Left cardiac atrium (tissue), 4 donors: Measurements from ENCODE around the gene PLXNA2. TPM values are rescaled to one million over a fixed set of nuclear protein-coding genes. Genes with fewer than 3 reads are reported as not detected.

Experiments used
- ATAC-seq, 2 donors: fragments of 200-7000 bp; cut with Tn5 transposase; one replicate each; pipeline ENCODE4 v1.9.1; 2020; ENCODE audit warnings: mild to moderate bottlenecking in 2 of 2, moderate library complexity in 2 of 2
- DNase-seq: peaks from one replicate; pipeline ENCODE4 v3.0.0-alpha.2; 2020
- intact Hi-C, 2 donors: fragments of 100-400 bp; cut with DNase I; formaldehyde crosslinking; loops; one replicate each; pipeline versions ENCODE4 v1.14.1 to v1.15.1; 2022 to 2023
- total RNA-seq, 2 donors: library from RNA; stranded (reverse); fragmentation: NEBNext Ultra II Directional; extraction: Animal tissue kit (Norgen Biotek cat#: 25700); gene quantifications; one replicate each; pipeline ENCODE4 v1.2.1, GENCODE V29; 2021
- donor health status: DM: no; HTN: yes; CAD: no.
- donor health status: DM: no; HTN: yes; CAD: no; lungs with severe emphysema.
- donor health status: DM: yes; HTN: yes; CAD: no.
- donor health status: Dilated cardiomyopathy.

Gene PLXNA2
- total RNA-seq, 2 donors from 2014 or later, result 13.3 to 43.4 TPM

DNA sequence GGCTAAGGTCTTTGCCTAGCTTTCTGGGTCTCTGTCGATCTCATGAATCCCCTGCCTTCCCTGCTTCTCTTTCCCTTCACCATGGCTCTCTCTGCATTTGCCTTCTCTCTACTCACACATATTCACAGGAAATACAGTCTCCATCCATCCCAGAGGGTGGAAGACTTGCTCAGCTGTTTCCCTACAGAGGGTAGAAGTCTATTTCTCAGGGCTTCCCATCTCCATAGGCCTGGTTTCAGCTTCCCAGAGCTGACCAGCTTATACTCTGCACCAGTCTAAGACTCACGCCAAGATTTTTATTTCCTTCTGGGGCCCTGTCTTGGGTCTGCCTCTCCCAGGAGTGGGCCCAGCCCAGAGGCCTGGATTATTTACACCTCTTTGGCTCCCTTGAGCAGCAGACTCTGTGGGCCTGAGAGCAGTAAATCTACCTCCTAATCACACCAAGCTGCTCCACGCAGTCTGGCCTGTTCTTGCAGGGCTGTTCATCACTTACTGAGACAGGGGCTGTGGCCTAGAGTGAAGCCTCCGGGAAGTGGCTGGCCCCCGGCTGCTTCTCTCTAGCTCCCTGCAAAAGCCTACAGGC, 102.5 kb downstream of the PLXNA2 start:
- ATAC-seq, result no peak
- intact Hi-C loops, result no loop called here

DNA sequence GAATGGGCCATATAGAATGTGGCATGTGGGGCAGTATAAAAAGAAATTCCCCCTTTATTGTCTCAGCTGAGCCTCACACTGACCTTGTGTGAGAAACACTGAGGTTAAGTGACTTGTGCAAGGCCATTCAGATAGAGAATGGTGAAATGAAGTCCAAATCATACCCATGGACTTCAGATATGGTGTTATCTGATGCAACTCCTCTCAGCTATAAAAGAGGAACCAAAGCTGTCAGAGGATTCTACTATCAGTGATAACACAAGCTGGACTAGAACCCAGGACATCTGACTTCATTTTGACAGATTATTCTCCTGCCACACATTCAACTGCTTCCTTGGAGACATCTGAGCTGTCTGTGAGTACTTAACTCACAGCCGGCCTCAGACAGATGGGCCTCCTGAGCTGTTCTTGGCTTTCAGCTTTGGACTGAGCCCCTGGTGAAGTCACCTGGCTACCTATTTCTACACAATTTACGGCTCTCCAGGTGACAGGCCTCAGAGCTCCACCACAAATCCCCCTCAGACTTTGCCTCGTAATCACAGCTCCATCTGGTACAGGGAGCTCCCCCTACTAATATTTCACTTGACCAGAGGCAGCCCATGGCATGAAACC, 104.6 kb downstream of the PLXNA2 start:
- DNase-seq (no peak), ATAC-seq (no peak)
- intact Hi-C loops, result loop anchor here in 1 of 2 donors (10.0 kb wide), 1 partner anchor 105 kb away; the partner anchor contains the start of gene PLXNA2

More for the DNA sequence above, 102.5 kb downstream of the PLXNA2 start:
- DNase-seq, result no peak

DNA sequence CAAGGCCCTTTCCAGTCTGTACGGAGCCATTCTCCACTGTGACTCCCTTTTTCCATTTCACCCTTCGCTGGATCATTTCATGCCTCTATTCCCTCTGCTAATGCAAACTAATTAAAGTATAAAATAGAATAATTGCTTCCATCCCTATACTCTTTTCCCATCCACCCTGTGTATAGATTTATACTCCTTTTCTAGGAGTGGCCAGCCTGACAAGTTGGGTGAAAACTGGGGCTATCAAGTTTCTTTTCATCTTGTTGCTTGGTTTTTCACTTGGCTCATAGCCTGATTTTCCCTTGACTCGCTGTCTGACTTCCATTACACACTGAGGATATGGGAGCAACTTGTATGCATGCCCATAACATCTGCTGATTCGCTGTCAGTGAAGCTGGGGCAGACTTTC, 107.0 kb downstream of the PLXNA2 start:
- ATAC-seq, result no peak
- intact Hi-C loops, result loop anchor here (1.0 to 10.0 kb wide), 2 partner anchors 11 to 108 kb away; partner anchors contain the start of gene PLXNA2 (in 1 of the 2)

DNA sequence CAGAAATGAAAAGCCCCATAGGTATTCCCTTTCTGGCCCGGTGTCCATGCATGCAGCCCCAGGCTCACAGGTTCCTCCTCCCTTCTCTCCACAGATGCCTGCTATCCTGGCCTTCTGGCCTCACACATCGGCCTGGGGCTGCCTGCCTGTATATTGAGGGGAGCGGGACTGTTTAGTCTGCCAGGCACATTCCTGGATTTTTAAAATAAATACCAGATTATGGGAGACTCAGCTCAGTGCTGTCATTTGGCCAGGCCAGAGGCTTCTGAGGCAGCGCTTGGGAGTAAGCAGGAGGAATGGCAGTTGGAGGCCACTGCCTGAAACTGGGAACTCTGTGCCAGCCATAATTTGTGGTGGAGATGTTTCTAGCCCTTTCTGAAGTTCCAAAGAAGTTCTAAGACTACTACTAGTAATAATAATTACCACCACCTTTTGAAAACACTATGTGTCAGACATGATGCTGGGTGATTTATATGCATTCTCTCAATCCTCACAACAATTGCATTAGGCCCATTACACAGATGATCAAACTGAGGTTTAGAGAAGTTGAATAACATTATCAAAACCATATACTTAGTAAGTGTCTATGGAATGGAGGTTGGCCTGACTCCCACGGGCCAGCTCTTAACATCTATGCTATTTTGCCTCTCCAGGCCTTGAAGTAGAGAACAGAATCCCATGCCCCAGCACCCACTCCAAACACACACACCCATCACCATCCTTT, 107.6 kb downstream of the PLXNA2 start:
- no peak for ATAC-seq
- intact Hi-C loops, result loop anchor here (1.0 to 10.0 kb wide), 2 partner anchors 12 to 108 kb away; partner anchors contain the start of gene PLXNA2 (in 1 of the 2)
- DNase-seq, result no peak

More for the DNA sequence above, 107.0 kb downstream of the PLXNA2 start:
- DNase-seq, result no peak

DNA sequence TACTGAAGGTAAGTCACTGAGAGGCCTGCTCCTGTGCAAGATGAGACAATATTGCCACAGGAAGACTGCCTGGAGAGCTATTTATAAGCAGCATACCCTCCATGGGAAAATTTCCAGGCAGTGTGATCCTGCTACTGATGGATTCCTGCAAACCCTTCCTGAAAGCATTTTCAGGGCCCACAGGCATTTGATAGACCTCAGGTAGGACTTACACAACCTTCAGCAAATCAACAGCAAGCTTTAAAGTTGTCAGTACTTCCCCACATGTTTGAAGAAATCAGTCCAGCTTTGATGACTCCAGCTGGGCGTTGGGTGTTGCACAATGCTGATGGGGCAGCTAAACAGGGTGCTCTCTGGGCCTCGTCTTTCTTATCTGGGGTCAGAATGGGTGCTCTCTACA, 108.8 kb downstream of the PLXNA2 start:
- DNase-seq, result peak; percentile 44
- intact Hi-C loops, result loop anchor here in 1 of 2 donors (10.0 kb wide), 1 partner anchor 109 kb away; the partner anchor contains the start of gene PLXNA2
- ATAC-seq, result peak; percentile 24 to 65

DNA sequence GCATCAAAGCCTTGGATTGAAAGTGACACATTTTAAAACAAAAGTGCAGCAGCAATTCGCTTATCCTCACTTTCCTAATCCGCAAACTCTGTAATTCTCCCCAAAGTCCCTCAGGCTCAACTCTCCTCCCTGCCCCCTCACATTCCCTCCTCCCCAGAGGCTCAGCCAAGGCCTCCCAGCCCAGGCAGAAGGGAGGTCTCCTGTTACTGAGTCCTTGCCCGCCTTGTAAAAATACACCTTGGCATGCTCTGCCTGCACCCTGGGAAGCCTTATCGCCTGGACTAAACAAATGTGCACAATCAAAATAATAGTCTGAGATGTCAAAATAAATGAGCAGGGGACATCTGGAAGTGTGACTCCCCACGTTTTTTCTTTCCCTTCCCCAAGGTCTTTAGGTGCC, 109.7 kb downstream of the PLXNA2 start:
- no peak for ATAC-seq
- no peak for DNase-seq
- intact Hi-C loops, result loop anchor here (5.0 to 10.0 kb wide), 2 partner anchors 110 to 113 kb away; partner anchors contain the start of gene PLXNA2 (in 1 of the 2)

DNA sequence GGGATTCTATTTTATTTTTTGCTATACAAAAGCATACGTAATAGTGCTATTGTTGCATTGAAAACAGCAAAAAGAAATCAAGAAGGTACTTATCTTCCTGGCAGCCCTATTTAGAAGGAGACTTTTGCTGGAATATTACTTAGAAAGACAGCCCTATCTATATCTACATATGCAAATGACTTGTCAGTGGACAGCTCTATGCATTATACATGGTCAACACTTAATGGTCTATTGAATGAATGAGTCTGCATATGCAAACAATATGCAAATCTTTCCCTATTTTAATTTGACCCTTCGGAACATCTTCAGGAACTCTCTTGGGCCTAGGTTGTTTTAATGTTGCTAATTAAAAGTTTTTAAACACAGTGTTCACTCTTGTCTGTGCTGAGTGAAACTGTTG, 110.8 kb downstream of the PLXNA2 start:
- no peak for ATAC-seq
- intact Hi-C loops, result loop anchor here (5.0 to 10.0 kb wide), 2 partner anchors 111 to 114 kb away; partner anchors contain the start of gene PLXNA2 (in 1 of the 2)
- DNase-seq, result no peak

DNA sequence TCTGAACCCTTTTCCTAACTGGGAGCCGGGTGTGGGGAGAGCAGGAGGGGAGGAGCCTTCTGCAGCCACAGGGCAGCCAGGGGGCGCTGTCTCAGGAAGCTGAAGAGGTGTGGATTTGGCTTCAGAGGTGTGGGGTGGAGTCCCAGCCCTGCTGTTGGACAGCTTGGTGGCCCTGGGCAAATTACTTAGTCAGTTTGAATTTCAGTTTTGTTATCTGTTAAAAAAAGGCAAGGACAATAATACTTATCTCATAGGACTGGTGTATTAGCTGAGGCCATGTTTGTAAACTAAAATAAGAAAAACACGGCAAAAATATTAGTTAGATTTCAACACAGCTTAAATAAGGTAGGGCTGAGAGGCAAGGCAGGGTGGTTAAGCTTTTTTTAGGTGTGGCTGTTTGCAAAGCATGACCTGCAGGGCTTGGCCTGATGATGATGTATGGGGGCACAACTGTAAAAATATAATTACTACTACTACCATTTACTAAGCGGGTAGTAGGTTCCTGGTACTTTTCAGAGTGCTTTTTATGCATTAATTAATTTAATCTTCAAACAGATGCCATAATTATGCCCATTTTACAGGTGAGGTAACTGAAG, 111.8 kb downstream of the PLXNA2 start:
- peak; percentile 85 to 87 for ATAC-seq
- intact Hi-C loops, result loop anchor here (5.0 to 10.0 kb wide), 2 partner anchors 112 to 115 kb away; partner anchors contain the start of gene PLXNA2 (in 1 of the 2)
- peak; percentile 86 for DNase-seq

DNA sequence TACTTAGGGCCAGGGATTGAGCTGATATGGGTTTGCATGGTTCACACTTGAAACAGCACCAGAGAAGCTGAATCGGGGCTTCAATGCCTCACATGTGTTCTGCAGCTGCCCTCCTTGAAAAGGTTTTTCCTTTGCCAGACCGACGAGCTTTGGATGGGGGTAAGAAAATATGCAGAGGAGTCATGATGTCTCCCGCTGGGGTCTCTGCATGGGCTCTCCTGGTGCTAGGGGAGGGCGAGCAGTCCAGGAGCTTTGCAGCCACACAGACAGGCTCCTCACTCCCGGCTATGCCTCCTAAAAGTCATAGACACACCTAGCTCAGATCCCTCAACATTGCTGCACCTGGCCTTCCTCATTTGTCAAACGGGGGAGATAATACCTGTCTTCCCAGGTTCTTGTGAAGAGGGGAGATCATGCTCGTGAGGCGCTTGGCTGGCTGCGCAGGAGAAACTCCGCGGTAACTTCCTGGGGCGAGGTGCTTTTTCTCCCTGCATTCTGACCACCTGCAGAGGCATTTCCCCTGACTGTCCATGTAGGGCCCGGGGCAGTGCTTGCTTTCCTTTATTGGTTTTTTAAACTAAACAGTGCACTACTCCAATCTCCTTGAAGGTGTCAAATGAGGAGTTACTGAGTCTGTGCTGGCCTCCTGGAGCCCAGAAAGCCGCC, 112.4 kb downstream of the PLXNA2 start:
- intact Hi-C loops, result loop anchor here (5.0 to 10.0 kb wide), 2 partner anchors 113 to 116 kb away; partner anchors contain the start of gene PLXNA2 (in 1 of the 2)
- peak in 1 of 2 donors; percentile 15 for ATAC-seq
- DNase-seq, result no peak

DNA sequence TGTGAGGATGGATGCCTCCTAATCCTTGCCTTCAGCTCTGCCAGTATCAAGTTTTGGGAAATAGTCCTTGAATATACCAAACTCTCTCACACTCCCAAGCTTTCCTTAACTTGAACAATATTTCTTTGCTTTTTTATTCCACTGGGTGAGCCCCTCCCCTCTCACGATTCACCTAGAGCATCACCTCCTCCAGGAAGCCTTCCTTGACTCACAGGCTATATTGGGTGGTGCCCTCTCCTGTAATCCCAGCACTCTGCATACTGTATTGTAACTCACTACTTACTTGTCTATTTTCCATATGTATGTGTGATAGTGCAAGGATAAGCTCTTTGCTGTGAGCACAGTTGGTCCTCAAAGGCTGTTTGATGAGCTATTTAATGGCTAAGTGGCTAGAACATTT, 114.7 kb downstream of the PLXNA2 start:
- DNase-seq (no peak), ATAC-seq (no peak)
- intact Hi-C loops, result no loop called here

DNA sequence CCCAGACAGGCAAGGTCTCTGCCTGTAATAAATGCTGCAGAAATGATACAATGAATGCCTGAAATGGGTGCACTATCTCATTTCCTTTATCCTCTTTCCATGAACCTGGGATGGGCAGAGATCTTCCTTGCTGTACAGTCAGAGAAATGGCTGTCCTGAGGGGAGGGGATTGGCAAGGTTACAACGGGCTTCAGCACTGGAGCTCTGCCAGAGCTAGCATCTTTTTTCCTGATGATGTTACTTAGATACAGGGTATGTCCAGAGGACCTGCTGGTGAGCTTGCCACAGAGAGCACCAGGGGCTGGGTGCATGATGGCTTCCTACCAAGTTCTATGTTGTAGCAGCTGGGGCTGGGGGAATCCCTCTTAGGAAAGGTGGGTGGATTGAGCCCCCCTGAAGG, 115.1 kb downstream of the PLXNA2 start:
- intact Hi-C loops, result no loop called here
- DNase-seq (no peak), ATAC-seq (no peak)

DNA sequence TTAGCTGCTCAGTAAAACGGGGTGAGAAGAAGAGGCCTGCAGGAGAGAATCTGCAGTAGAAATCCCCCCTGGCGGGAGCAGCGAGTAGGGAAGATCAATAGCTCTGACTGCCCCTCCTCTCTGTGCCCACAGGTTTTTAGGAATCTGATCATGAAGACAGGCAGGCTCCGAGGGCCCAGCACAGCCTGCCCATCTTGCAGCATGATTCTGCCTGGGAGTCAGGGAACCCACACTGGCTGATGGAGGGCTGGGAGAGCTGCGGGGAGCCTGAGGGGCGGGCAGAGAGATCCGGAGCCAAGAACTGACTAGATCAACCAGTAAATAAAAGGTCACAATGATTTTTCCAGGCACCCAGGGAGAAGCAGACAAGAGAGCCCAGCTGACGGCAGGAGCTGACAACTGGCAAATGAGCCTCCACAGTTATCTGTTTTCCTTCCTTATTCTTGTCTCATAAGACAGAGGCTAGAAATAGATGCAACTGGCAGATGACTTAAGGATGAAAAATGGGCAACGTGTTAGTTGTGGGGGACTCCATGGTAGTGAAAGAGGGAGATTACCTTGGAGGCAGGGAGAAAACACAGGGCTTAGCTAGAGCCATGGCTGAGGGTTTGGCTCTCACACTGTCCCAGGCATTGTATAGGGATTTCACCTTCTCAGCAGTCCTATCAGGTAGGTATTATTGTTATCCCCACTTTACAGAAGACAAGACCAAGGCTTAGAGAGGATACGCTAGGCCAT, 116.2 kb downstream of the PLXNA2 start:
- ATAC-seq (no peak), DNase-seq (no peak)
- intact Hi-C loops, result no loop called here

DNA sequence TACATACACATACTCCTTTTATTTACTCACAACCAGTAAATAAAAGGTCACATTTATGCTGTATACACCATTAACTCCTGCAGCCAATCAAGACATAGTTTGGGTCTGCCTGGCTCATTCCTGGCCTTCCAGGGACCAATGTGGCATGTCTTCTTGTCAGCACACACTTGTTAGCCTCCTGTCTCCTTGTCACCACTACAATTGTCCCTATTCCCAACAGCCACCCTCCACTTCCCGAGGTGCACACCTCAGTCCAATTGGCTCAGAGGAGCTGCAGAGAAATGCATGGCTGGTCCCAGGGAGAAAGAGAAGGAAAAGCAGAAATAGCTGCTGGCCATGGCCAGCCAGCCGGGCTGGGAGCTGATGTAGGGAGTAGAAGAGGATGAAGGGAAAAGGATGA, 116.9 kb downstream of the PLXNA2 start:
- no peak for ATAC-seq
- no peak for DNase-seq
- intact Hi-C loops, result no loop called here

DNA sequence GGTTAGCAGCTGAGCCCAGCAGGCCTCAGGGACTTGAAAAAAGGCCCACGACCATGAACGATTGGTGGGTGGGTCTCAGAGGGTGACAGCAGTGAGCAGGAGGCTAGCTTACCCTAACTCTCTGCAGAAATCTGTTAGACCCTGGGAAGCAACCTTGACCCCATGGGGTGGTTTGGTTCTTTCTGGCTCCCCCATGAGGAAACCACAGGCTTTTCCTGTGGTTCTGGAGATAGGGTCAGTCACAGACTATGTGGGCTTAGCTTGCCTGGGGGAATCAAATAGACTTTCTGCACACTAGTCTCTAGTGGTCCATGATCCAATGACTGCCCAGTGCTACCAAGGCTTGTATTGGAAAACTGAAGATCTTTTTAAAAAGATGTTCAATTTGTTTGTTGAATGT, 118.1 kb downstream of the PLXNA2 start:
- DNase-seq (no peak), ATAC-seq (no peak)
- intact Hi-C loops, result no loop called here

DNA sequence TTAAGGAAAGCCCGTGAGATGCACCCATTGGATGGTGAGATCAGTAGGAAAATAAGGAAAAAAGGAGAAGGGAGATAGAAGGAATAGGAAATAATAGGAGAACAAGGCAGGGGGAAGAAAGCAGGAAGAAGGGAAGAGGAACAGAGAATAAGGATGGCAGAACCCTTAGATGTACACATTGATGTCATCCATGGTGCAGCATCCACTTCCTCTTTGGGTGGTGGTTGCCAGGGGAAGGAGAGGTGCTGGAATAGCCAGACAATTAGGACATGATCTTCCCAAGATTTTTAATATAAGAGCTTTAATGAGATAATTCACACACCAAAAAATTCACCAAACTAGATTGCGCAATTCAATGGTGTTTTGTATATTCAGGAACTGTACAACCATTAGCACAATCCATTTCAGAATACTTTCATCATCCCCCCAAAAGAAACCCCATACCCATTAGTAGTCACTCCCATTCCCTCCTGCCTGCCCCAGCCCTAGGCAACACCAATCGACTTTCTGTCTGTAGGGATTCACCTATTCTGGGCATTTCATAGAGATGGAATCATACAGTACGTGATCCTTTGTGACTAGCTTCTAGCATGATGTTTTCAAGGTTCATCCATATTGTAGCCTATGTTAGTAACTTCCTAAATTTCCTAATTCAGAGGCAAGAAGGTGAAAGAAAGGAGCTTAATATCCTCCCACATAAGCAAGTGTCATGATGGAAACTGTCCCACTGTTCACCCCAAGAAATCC, 121.4 kb downstream of the PLXNA2 start:
- intact Hi-C loops, result no loop called here
- DNase-seq, result no peak
- ATAC-seq, result no peak

DNA sequence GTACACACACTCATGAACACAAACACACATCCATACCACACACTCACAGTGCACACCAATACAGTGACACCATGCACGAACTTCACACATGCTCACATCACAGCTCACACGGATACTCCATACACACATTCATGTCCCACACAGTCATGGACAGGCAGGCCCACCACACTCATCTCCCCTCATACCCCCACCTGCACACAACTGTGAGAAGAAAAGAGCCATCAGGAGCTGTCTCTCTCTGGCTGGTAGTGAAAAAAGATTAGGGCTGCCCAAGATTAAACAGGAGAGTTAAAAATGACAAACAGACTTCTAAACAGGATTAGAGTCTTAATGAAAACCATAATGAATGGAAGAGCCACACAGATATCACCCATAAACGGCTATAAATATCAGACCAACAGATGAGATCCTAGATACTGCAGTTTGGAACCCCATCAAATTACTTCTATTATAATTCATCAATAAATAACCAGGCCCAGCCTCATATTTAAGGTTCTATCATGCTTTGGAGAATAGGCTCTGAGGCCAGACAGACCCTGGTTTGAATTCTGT, 122.3 kb downstream of the PLXNA2 start:
- DNase-seq, result no peak
- ATAC-seq, result no peak
- intact Hi-C loops, result no loop called here

DNA sequence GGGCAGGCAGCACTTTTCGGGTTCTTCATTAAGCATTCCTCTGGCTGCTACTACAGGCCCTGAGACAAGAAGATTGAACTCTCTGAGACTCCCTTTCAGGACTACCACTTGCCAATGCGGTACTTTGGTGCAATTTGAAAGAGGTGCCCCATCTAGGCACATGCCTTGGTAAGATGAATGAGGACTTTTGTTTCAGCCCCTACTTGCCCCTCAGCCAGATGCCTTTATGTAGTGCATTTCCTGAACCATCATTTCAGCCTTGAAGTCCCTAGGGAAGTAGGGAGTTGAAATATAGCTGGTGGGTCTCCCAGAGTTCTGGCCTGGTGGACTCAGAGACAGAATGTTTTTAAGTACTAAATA, 123.8 kb downstream of the PLXNA2 start:
- intact Hi-C loops, result no loop called here
- no peak for ATAC-seq
- DNase-seq, result no peak
